GM12892 (cell line): ENCODE results near the gene SLIT3.

Experiments used
- POLR2AphosphoS5 ChIP-seq: IDR thresholded peaks from 2 replicates; pipeline ENCODE4 v1.6.1; 2011; ENCODE audit warnings: low read depth, low read length, control low read depth
- TAF1 ChIP-seq: IDR thresholded peaks from 2 replicates; pipeline ENCODE4 v1.6.1; 2011; ENCODE audit warnings: low read depth, mild to moderate bottlenecking, control low read depth, low read length, borderline replicate concordance

DNA sequence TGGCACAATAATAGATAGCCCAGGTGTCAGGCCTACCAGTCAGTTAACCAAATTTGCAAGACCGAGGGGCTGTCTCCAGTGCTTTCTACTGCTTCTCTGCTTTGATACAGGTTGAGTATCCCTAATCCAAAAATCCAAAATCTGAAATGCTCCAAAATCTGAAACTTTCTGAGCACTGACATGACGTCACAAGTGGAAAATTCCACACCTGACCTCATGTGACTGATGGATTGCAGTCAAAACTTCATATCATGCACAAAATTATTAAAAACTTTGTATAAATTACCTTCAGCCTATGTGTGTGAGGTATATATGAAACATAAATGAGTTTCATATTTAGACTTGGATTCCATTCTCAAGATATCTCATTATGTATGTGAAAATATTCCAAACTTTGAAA, 508.3 kb downstream of the SLIT3 start:
- TF ChIP-seq TAF1 (no peak), POLR2AphosphoS5 (no peak)
